Subcutaneous adipose tissue (tissue), 4 donors: Measurements from ENCODE around the gene ARL6IP4. TPM values are rescaled to one million over a fixed set of nuclear protein-coding genes. Genes with fewer than 3 reads are reported as not detected.

ENCODE experiments used
- CTCF ChIP-seq: fragments of 450-650 bp; IDR thresholded peaks from one replicate; pipeline ENCODE4 v1.5.1; 2016; ENCODE audit warnings: low read depth, mild to moderate bottlenecking, control low read depth, antibody characterized with exemption, moderate library complexity
- total RNA-seq, 4 donors: library from RNA; depleted of rRNA; stranded (reverse); fragments of >200 nt; gene quantifications; one replicate each; pipeline ENCODE4 v1.1.0, GENCODE V29; 2016

ARL6IP4 gene
- total RNA-seq, 4 donors from 2014 or later, result 73.9 to 274 (median 170) TPM

- no peak for TF ChIP-seq CTCF
Observed at GRCh38 chr12:122985338-122986257, 5.1 kb downstream of the ARL6IP4 start.

- TF ChIP-seq CTCF, result no peak
Observed at GRCh38 chr12:122986258-122986871, 5.9 kb downstream of the ARL6IP4 start.

GRCh38 chr12:122987086-122987951, 6.8 kb downstream of the ARL6IP4 start:
- TF ChIP-seq CTCF, result no peak

GRCh38 chr12:122988036-122988435, 7.6 kb downstream of the ARL6IP4 start:
- no peak for TF ChIP-seq CTCF

- no peak for TF ChIP-seq CTCF
Observed at GRCh38 chr12:122988612-122989212, 8.2 kb downstream of the ARL6IP4 start.

GRCh38 chr12:122989225-122989839, 8.9 kb downstream of the ARL6IP4 start:
- no peak for TF ChIP-seq CTCF
